HEK293T (cell line): ENCODE measurements around the gene CLIC4.
"Not testable (repeated sequence)": the region's sequence is repeated elsewhere in the genome, so short reads cannot be mapped to it uniquely, and the experiment has no call there.

Experiments
- BHLHE40 ChIP-seq: fragments of 450-650 bp; IDR thresholded peaks from 2 replicates; pipeline ENCODE4 v1.6.1; 2016; ENCODE audit warnings: mild to moderate bottlenecking, moderate library complexity, borderline replicate concordance
- CTBP1 ChIP-seq: fragments of 450-650 bp; IDR thresholded peaks from 2 replicates; pipeline ENCODE4 v1.6.1; 2016; ENCODE audit warnings: borderline replicate concordance
- ELF4 ChIP-seq: fragments of 450-650 bp; IDR thresholded peaks from 2 replicates; pipeline ENCODE4 v1.6.1; 2017; ENCODE audit warnings: antibody characterized with exemption
- FOXA1 ChIP-seq: fragments of 450-650 bp; IDR thresholded peaks from 2 replicates; pipeline ENCODE4 v1.6.1; 2016; ENCODE audit warnings: mild to moderate bottlenecking
- FOXK2 ChIP-seq: fragments of 450-650 bp; IDR thresholded peaks from 2 replicates; pipeline ENCODE4 v1.6.1; 2016; ENCODE audit warnings: mild to moderate bottlenecking
- FOXM1 ChIP-seq: fragments of 450-650 bp; IDR thresholded peaks from 2 replicates; pipeline ENCODE4 v1.6.1; 2017; ENCODE audit warnings: mild to moderate bottlenecking, borderline replicate concordance
- HDGF ChIP-seq: fragments of 450-650 bp; IDR thresholded peaks from 2 replicates; pipeline ENCODE4 v1.6.1; 2017; ENCODE audit warnings: antibody characterized with exemption, borderline replicate concordance
- LEF1 ChIP-seq: fragments of 450-650 bp; IDR thresholded peaks from 2 replicates; pipeline ENCODE4 v1.6.1; 2017; ENCODE audit warnings: mild to moderate bottlenecking, borderline replicate concordance
- SP1 ChIP-seq: fragments of 450-650 bp; IDR thresholded peaks from 2 replicates; pipeline ENCODE4 v1.6.1; 2017
- SUZ12 ChIP-seq: fragments of 450-650 bp; IDR thresholded peaks from 2 replicates; pipeline ENCODE4 v1.6.1; 2016; ENCODE audit warnings: mild to moderate bottlenecking
- TARDBP ChIP-seq: fragments of 450-650 bp; IDR thresholded peaks from 2 replicates; pipeline ENCODE4 v1.6.1; 2016
- TF ChIP-seq, protein P1 (sequence below): fragments of 450-650 bp; IDR thresholded peaks from 2 replicates; pipeline ENCODE4 v1.6.1; 2016

DNA sequence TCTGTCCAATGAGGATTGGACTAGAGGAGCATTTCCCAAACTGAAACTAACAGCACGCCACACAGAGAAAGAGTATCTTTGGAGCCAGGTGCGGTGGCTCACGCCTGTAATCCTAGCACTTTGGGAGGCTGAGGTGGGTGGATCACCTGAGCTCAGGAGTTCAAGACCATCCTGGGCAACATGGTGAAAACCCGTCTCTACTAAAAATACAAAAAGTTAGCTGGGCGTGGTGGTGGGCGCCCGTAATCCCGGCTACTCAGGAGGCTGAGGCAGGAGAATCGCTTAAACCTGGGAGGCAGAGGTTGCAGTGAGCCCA is 39.2 kb upstream of the CLIC4 start:
- not testable (repeated sequence) for TF ChIP-seq FOXK2, HDGF, SP1, BHLHE40, CTBP1, SUZ12, LEF1, FOXM1, FOXA1, TARDBP, ELF4
- TF ChIP-seq, protein P1, sequence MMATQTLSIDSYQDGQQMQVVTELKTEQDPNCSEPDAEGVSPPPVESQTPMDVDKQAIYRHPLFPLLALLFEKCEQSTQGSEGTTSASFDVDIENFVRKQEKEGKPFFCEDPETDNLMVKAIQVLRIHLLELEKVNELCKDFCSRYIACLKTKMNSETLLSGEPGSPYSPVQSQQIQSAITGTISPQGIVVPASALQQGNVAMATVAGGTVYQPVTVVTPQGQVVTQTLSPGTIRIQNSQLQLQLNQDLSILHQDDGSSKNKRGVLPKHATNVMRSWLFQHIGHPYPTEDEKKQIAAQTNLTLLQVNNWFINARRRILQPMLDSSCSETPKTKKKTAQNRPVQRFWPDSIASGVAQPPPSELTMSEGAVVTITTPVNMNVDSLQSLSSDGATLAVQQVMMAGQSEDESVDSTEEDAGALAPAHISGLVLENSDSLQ: not testable (repeated sequence)
